Measurements from ENCODE around the gene RANBP3.

GRCh38 chr19:5954293-5954692 is 23.6 kb downstream of the RANBP3 start:
- TF ChIP-seq, protein P1, sequence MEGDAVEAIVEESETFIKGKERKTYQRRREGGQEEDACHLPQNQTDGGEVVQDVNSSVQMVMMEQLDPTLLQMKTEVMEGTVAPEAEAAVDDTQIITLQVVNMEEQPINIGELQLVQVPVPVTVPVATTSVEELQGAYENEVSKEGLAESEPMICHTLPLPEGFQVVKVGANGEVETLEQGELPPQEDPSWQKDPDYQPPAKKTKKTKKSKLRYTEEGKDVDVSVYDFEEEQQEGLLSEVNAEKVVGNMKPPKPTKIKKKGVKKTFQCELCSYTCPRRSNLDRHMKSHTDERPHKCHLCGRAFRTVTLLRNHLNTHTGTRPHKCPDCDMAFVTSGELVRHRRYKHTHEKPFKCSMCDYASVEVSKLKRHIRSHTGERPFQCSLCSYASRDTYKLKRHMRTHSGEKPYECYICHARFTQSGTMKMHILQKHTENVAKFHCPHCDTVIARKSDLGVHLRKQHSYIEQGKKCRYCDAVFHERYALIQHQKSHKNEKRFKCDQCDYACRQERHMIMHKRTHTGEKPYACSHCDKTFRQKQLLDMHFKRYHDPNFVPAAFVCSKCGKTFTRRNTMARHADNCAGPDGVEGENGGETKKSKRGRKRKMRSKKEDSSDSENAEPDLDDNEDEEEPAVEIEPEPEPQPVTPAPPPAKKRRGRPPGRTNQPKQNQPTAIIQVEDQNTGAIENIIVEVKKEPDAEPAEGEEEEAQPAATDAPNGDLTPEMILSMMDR (IDR thresholded peaks at IDR 0.05), result no peak
- TF ChIP-seq POLR2AphosphoS5 (IDR thresholded peaks at IDR 0.05), result no peak
